Smooth muscle cell (in vitro differentiated cells): ENCODE data around the gene CFAP45. TPM values are rescaled to one million over a fixed set of nuclear protein-coding genes. Genes with fewer than 3 reads are reported as not detected.

Experiments used
- DNase-seq: peaks from one replicate; lab custom pipeline; 2025; ENCODE audit not compliant: unreplicated experiment; lab: John Stamatoyannopoulos, UW
- H2AFZ ChIP-seq: fragments of 200-600 bp; sonication (generic); 2 replicates; pipeline ENCODE4 v1.6.0; 2016; ENCODE audit warnings: antibody characterized with exemption, low read depth, mild to moderate bottlenecking
- H3F3A ChIP-seq: fragments of 200-600 bp; sonication (generic); 2 replicates; pipeline ENCODE4 v1.6.0; 2017; ENCODE audit warnings: antibody characterized with exemption, low read depth
- H3K27ac ChIP-seq: fragments of 200-600 bp; sonication (generic); 2 replicates; pipeline ENCODE4 v1.5.1; 2016; ENCODE audit warnings: low read depth, mild to moderate bottlenecking
- H3K27me3 ChIP-seq: fragments of 200-600 bp; sonication (generic); 2 replicates; pipeline ENCODE4 v1.6.1; 2016; ENCODE audit warnings: low read depth, mild to moderate bottlenecking
- H3K36me3 ChIP-seq: fragments of 200-600 bp; sonication (generic); 2 replicates; pipeline ENCODE4 v1.5.1; 2016; ENCODE audit warnings: low read depth
- H3K4me1 ChIP-seq: fragments of 200-600 bp; sonication (generic); 2 replicates; pipeline ENCODE4 v1.5.1; 2016; ENCODE audit warnings: low read depth
- H3K4me2 ChIP-seq: fragments of 200-600 bp; sonication (generic); 2 replicates; pipeline ENCODE4 v1.6.0; 2016; ENCODE audit warnings: mild to moderate bottlenecking
- H3K4me3 ChIP-seq: fragments of 200-600 bp; sonication (generic); 2 replicates; pipeline ENCODE4 v1.5.1; 2016; ENCODE audit warnings: mild to moderate bottlenecking
- H3K79me2 ChIP-seq: fragments of 200-600 bp; sonication (generic); 2 replicates; pipeline ENCODE4 v1.6.0; 2016; ENCODE audit warnings: low read depth, mild to moderate bottlenecking
- H3K9ac ChIP-seq: fragments of 200-600 bp; sonication (generic); 2 replicates; pipeline ENCODE4 v1.6.0; 2016; ENCODE audit warnings: low read depth
- H3K9me3 ChIP-seq: fragments of 200-600 bp; sonication (generic); replicated peaks from 2 replicates; pipeline ENCODE4 v1.5.1; 2016; ENCODE audit warnings: low read depth
- H4K20me1 ChIP-seq: fragments of 200-600 bp; sonication (generic); 2 replicates; pipeline ENCODE4 v1.6.0; 2016; ENCODE audit warnings: low read depth
- WGBS: methylation state at CpG from one replicate; pipeline ENCODE4 v1.1.7; 2016; ENCODE audit warnings: low lambda C conversion rate; 5-methylcytosine and 5-hydroxymethylcytosine counted together
- polyA plus RNA-seq: library from polyadenylated mRNA; unstranded; fragments of >200 nt; fragmentation: Nextera tagmentation; extraction: Ambion mirVana; gene quantifications from 2 replicates; pipeline ENCODE4 v1.2.1, GENCODE V29; 2016
- total RNA-seq: library from RNA; depleted of rRNA; stranded (reverse); fragments of >200 nt; gene quantifications from 2 replicates; pipeline ENCODE4 v1.2.3, GENCODE V29; 2014
- TF ChIP-seq, protein P1 (sequence below): fragments of 200-600 bp; sonication (generic); IDR thresholded peaks from 2 replicates; pipeline ENCODE4 v1.5.1; 2017; ENCODE audit warnings: borderline replicate concordance, mild to moderate bottlenecking, antibody characterized with exemption; ENCODE audit not compliant: insufficient read depth, poor library complexity, severe bottlenecking

The CFAP45 gene
- total and polyA plus RNA-seq, 2 experiments from 2014 or later: 1.2 to 1.3 TPM

GRCh38 chr1:159891275-159892157 is 8.4 kb downstream of the CFAP45 start:
- Histone ChIP-seq H3K27me3 (no peaks in the 10 kb centered on the region), H3K4me3 (no peak overlapping the region), H3K36me3 (no peaks in the 10 kb centered on the region), H3F3A (no peaks in the 10 kb centered on the region), H3K9me3 (no peaks in the 10 kb centered on the region), H4K20me1 (no peaks in the 10 kb centered on the region), H3K4me2 (no peak overlapping the region), H2AFZ (no peak overlapping the region), H3K27ac (peak overlapping the region; percentile 38), H3K79me2 (no peaks in the 10 kb centered on the region), H3K4me1 (peaks cover 10% of the 10 kb centered on the region), H3K9ac (no peak overlapping the region)
- WGBS: 64% methylated on average over 7 of the region's 7 CpGs
- DNase-seq: peak; percentile 25
- TF ChIP-seq, protein P1, sequence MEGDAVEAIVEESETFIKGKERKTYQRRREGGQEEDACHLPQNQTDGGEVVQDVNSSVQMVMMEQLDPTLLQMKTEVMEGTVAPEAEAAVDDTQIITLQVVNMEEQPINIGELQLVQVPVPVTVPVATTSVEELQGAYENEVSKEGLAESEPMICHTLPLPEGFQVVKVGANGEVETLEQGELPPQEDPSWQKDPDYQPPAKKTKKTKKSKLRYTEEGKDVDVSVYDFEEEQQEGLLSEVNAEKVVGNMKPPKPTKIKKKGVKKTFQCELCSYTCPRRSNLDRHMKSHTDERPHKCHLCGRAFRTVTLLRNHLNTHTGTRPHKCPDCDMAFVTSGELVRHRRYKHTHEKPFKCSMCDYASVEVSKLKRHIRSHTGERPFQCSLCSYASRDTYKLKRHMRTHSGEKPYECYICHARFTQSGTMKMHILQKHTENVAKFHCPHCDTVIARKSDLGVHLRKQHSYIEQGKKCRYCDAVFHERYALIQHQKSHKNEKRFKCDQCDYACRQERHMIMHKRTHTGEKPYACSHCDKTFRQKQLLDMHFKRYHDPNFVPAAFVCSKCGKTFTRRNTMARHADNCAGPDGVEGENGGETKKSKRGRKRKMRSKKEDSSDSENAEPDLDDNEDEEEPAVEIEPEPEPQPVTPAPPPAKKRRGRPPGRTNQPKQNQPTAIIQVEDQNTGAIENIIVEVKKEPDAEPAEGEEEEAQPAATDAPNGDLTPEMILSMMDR: peak; percentile 97

DNA sequence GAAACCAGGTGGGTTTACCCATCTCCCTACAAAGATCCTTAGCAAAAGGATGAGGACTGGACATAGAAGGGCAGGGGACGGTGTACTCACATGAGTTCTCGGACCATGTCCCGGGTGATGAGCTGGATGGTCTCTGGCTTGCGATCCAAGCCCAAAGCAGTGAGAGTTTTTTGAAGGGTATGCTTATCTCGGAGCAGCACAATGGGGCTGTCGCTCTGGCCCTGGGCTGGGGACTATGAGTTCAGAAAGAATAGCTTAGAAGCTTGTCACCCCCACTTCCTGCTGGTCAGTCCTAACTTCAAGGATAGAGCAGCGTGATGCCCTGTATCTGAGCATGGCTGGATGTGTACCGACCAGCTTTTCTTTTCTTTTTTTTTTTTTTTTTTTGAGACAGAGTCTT is 9.6 kb downstream of the CFAP45 start:
- Histone ChIP-seq H3K9me3 (no peaks in the 10 kb centered on the region), H3F3A (no peaks in the 10 kb centered on the region), H3K9ac (no peak overlapping the region), H3K4me3 (no peak overlapping the region), H4K20me1 (no peaks in the 10 kb centered on the region), H3K4me1 (peaks cover 10% of the 10 kb centered on the region), H3K4me2 (peak overlapping the region; percentile 45), H3K27ac (peak overlapping the region; percentile 35), H3K79me2 (no peaks in the 10 kb centered on the region), H3K36me3 (no peaks in the 10 kb centered on the region), H2AFZ (no peak overlapping the region), H3K27me3 (no peaks in the 10 kb centered on the region)
- DNase-seq: no peak
- TF ChIP-seq, protein P1: no peak
- WGBS: 90% methylated on average over 8 of the region's 8 CpGs

- H2AFZ ChIP-seq: peak overlapping the region; percentile 56
- DNase-seq: no peak
- H4K20me1 ChIP-seq: no peaks in the 10 kb centered on the region
- TF ChIP-seq, protein P1: no peak
- H3K9ac ChIP-seq: no peak overlapping the region
- no peak overlapping the region for H3K4me3 ChIP-seq
- H3K27ac ChIP-seq: peak overlapping the region; percentile 35
- H3K27me3 ChIP-seq: no peaks in the 10 kb centered on the region
- no peaks in the 10 kb centered on the region for H3F3A ChIP-seq
- WGBS: 20% methylated on average over 2 of the region's 2 CpGs
- peak overlapping the region; percentile 45 for H3K4me2 ChIP-seq
- no peaks in the 10 kb centered on the region for H3K36me3 ChIP-seq
- no peaks in the 10 kb centered on the region for H3K9me3 ChIP-seq
- no peaks in the 10 kb centered on the region for H3K79me2 ChIP-seq
- H3K4me1 ChIP-seq: peaks cover 10% of the 10 kb centered on the region
Measured at GRCh38 chr1:159889821-159890252, 10.1 kb downstream of the CFAP45 start.
